ENCODE measurements around the gene PARD3B.

The PARD3B gene

DNA sequence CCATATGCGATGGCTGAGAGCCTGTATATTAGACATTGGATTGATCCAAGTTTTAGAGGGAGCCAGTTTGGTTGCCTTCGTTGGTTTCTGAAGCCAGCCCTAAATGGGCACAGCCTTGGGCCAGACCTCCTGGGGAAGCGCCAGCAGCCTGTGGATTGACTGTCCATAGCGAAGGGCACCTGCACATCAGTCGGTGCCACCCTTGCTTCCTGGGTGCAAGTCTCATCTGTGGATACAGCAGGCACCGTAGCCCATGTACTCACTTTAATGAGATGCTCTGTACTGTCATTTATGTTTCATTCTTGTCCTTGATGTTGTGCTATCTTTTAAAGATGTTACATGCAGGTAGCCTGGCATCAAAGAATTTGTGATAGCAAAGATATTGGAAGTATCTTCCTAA is 600.6 kb downstream of the PARD3B start:
- Mint-ChIP-seq H3K36me3 (ENCODE audit: low read depth) (no peaks in the 10 kb centered on the region), H3K4me1 (peaks cover 8% of the 10 kb centered on the region), H3K27ac (no peak overlapping the region), H3K27me3 (ENCODE audit: low read depth) (no peaks in the 10 kb centered on the region), H3K9me3 (no peaks in the 10 kb centered on the region), H3K4me3 (no peak overlapping the region)
- TF ChIP-seq, protein P1, sequence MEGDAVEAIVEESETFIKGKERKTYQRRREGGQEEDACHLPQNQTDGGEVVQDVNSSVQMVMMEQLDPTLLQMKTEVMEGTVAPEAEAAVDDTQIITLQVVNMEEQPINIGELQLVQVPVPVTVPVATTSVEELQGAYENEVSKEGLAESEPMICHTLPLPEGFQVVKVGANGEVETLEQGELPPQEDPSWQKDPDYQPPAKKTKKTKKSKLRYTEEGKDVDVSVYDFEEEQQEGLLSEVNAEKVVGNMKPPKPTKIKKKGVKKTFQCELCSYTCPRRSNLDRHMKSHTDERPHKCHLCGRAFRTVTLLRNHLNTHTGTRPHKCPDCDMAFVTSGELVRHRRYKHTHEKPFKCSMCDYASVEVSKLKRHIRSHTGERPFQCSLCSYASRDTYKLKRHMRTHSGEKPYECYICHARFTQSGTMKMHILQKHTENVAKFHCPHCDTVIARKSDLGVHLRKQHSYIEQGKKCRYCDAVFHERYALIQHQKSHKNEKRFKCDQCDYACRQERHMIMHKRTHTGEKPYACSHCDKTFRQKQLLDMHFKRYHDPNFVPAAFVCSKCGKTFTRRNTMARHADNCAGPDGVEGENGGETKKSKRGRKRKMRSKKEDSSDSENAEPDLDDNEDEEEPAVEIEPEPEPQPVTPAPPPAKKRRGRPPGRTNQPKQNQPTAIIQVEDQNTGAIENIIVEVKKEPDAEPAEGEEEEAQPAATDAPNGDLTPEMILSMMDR (IDR thresholded peaks at IDR 0.05; ENCODE audit: unreplicated experiment in 3 of 3), result no peak

DNA sequence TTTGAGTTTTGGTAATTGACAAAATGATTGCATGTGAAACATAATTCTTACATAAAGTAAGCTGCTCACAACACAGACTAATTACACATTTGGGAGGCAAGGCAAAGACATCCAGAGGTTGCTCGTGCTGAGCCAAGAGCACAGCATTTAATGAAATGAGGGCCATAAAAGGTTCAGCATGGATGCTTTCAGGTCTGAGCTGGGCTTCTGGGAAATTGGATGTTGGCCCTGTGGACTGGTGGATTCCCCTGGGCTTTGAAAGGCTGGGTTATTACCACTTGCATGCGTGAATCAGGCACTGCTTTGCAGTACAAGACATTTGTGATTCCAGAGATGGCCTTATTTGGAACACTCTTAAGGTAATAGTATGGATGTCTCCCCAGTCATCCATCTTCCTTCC is 603.5 kb downstream of the PARD3B start:
- Mint-ChIP-seq H3K27me3 (ENCODE audit: low read depth) (no peaks in the 10 kb centered on the region), H3K9me3 (peaks cover 6% of the 10 kb centered on the region), H3K27ac (peak overlapping the region in 1 of 3 experiments; percentile 31), H3K4me3 (no peak overlapping the region), H3K36me3 (ENCODE audit: low read depth) (peaks cover 8% of the 10 kb centered on the region), H3K4me1 (peaks cover 8% of the 10 kb centered on the region)
- TF ChIP-seq, protein P1 (IDR thresholded peaks at IDR 0.05; ENCODE audit: unreplicated experiment in 3 of 3), result no peak

DNA sequence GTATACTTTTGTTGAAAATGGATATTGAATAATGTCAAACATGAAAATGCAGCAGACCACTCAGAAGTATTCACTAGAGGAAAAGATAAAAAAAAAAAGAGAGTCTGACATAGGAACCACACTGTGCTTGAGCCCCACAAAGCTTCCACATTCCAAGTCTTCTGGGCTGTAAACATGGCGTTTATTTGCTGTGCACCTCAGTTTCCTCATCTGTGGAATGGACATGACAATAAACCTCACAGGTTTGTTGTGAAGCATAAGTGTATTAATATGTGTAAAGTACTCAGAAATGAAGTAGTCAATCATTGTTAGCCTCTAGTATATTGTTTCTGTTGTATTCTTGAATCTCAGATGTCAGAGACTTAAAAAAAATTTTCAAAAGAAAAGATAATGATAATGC is 611.2 kb downstream of the PARD3B start:
- Mint-ChIP-seq H3K4me3 (no peak overlapping the region), H3K27me3 (ENCODE audit: low read depth) (no peaks in the 10 kb centered on the region), H3K9me3 (peaks cover 11% of the 10 kb centered on the region), H3K36me3 (ENCODE audit: low read depth) (peaks cover 13% of the 10 kb centered on the region), H3K4me1 (peaks cover 7% of the 10 kb centered on the region), H3K27ac (no peak overlapping the region)
- TF ChIP-seq, protein P1 (IDR thresholded peaks at IDR 0.05; ENCODE audit: unreplicated experiment in 3 of 3), result no peak

DNA sequence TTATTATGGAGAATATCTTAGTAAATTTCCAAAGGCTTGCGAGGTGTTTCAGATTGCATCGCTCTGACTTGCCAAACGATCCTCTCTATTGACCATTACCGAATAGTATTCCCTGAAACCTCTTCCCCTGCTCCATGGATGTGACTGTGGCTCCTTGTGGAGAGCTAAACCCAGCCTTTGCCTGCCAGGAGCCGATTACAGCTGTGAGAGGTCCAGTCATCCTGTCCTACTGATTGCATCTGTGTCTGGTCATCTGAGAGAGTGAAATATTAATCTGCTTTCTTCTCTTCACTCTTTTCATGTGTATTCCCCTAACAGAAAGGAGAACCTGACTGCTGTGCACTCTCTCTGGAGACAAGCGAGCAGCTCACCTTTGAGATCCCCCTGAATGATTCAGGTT is 613.1 kb downstream of the PARD3B start:
- TF ChIP-seq, protein P1 (IDR thresholded peaks at IDR 0.05; ENCODE audit: unreplicated experiment in 3 of 3), result no peak
- Mint-ChIP-seq H3K4me1 (peaks cover 14% of the 10 kb centered on the region), H3K9me3 (peaks cover 7% of the 10 kb centered on the region), H3K4me3 (no peak overlapping the region), H3K27me3 (ENCODE audit: low read depth) (no peaks in the 10 kb centered on the region), H3K36me3 (ENCODE audit: low read depth) (peaks cover 8% of the 10 kb centered on the region), H3K27ac (no peak overlapping the region)

DNA sequence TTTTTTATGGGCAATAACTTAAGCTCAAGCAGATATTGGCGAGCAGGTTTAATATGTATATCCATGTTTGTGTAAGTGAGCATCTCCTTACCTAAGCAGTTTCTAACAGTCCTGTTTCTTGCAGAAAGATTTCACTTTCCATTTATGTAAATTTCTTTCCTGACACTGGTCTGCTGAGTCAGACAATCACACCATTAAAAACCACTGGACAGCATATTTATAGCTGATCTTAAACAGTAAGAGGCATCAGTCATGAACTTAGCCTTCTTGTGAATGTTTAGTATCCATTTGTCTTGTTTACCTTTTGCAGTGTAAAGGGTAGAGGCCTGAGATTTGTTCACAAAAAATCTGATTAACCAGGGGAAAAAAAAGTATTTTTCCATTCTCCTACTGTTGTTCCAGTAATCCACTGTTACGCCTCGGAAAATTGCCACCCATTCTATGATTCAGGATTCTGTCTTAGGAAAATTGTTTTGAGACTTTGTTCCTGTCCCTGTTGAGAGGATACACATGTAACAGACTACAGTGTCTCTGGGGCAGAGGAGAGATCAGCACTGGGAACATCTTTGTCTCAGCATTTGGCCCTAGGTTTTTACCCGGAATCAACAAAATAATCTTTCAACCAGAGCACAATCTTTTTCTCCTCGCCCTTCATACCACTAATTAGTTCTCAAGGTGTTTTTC is 616.0 kb downstream of the PARD3B start:
- H3K36me3 Mint-ChIP-seq (ENCODE audit: low read depth), result no peaks in the 10 kb centered on the region
- H3K27ac Mint-ChIP-seq, result peak overlapping the region; percentile 7 to 56 (median 9)
- H3K4me3 Mint-ChIP-seq, result no peak overlapping the region
- no peaks in the 10 kb centered on the region for H3K27me3 Mint-ChIP-seq (ENCODE audit: low read depth)
- TF ChIP-seq, protein P1 (IDR thresholded peaks at IDR 0.05; ENCODE audit: unreplicated experiment in 3 of 3), result no peak
- no peaks in the 10 kb centered on the region for H3K9me3 Mint-ChIP-seq
- H3K4me1 Mint-ChIP-seq, result peaks cover 14% of the 10 kb centered on the region

DNA sequence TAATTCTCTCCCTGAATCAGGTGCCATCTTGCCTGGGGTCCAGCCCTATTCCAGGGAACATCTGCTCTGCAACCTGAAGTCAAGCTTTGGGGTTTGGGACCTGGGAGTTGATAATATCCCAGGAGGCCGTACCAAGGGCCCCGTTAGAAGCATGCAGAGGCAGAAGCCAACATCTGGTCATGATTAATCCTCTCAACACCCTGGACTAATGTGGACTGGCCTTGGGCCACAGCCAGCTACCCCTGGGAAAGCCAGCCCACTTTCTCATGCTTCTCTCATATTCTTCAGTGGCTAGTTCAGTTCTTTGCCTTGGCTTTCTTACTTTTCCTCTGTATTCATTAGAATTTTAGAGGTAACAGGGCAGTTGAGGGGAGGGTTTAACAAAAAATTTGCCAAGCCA is 621.5 kb downstream of the PARD3B start:
- H3K4me3 Mint-ChIP-seq, result no peak overlapping the region
- H3K27me3 Mint-ChIP-seq (ENCODE audit: low read depth), result no peaks in the 10 kb centered on the region
- TF ChIP-seq, protein P1 (IDR thresholded peaks at IDR 0.05; ENCODE audit: unreplicated experiment in 3 of 3), result no peak
- H3K9me3 Mint-ChIP-seq, result no peaks in the 10 kb centered on the region
- peaks cover 4% of the 10 kb centered on the region for H3K4me1 Mint-ChIP-seq
- H3K36me3 Mint-ChIP-seq (ENCODE audit: low read depth), result peaks cover 17% of the 10 kb centered on the region
- H3K27ac Mint-ChIP-seq, result no peak overlapping the region

All from nephron (organoid).